Endometrial microvascular endothelial cells (primary cell): ENCODE data around the gene SOWAHA. TPM values are rescaled to one million over a fixed set of nuclear protein-coding genes. Genes with fewer than 3 reads are reported as not detected.

Experiments used
- total RNA-seq: library from RNA; depleted of rRNA; stranded (reverse); fragments of >200 nt; gene quantifications from one replicate; pipeline ENCODE4 v1.2.3, GENCODE V29; 2015; ENCODE audit errors: inconsistent ontology term

Gene SOWAHA
- total RNA-seq, 1 donor from 2014 or later = not detected

Other genes with a start within 250 kb of the SOWAHA start
- gene IL13, start 155.1 kb upstream of the SOWAHA start, total RNA-seq = not detected
- not detected for gene IL4, start 139.3 kb upstream of the SOWAHA start, total RNA-seq
- 8.0 TPM for gene KIF3A, start 75.8 kb upstream of the SOWAHA start, total RNA-seq
- not detected for gene CCNI2, start 65.9 kb upstream of the SOWAHA start, total RNA-seq
- 61.0 TPM for gene SEPTIN8, start 36.1 kb upstream of the SOWAHA start, total RNA-seq
- 28.4 TPM for gene SHROOM1, start 17.3 kb downstream of the SOWAHA start, total RNA-seq
- gene GDF9, start 53.2 kb downstream of the SOWAHA start, total RNA-seq = 1.3 TPM
- 184 TPM for gene UQCRQ, start 53.3 kb downstream of the SOWAHA start, total RNA-seq
- gene LEAP2, start 60.4 kb downstream of the SOWAHA start, total RNA-seq = not detected
- 35.0 TPM for gene AFF4, start 150.3 kb downstream of the SOWAHA start, total RNA-seq
- 8.5 TPM for gene ZCCHC10, start 213.2 kb downstream of the SOWAHA start, total RNA-seq
- gene HSPA4, start 238.7 kb downstream of the SOWAHA start, total RNA-seq = 103 TPM